CD14-positive monocyte (primary cell): ENCODE measurements around the gene COX6A2. TPM values are rescaled to one million over a fixed set of nuclear protein-coding genes. Genes with fewer than 3 reads are reported as not detected.

Experiments used
- DNase-seq, 3 donors: peaks; one replicate each; pipeline ENCODE4 v3.0.0-alpha.2; 2011 to 2022
- H2AFZ ChIP-seq: 2 replicates; pipeline ENCODE4 v1.6.0; 2012; ENCODE audit warnings: mild to moderate bottlenecking, low read depth, low read length, inconsistent platforms; ENCODE audit not compliant: insufficient read depth, poor library complexity, severe bottlenecking
- H3K27ac ChIP-seq, 2 donors: 1 replicate in 1 of 2; 2 replicates in 1 of 2; pipeline ENCODE4 v1.5.1; 2012 to 2013; ENCODE audit warnings: low read length in 2 of 2, control low read depth in 1 of 2, inconsistent platforms in 1 of 2, low read depth in 1 of 2, mild to moderate bottlenecking in 1 of 2
- H3K27me3 ChIP-seq, 2 donors: one replicate each; pipeline versions ENCODE4 v1.6.0 to v1.6.1; 2011 to 2013; ENCODE audit warnings: low read length in 2 of 2; ENCODE audit not compliant: control insufficient read depth in 2 of 2, insufficient read depth in 2 of 2
- H3K36me3 ChIP-seq, 2 donors: replicated peaks in 1 of 2; 1 replicate in 1 of 2; 2 replicates in 1 of 2; pipeline versions ENCODE4 v1.5.1 to v1.6.1; 2012 to 2013; ENCODE audit warnings: low read length in 2 of 2, control low read depth in 1 of 2, inconsistent platforms in 1 of 2, mild to moderate bottlenecking in 1 of 2; ENCODE audit not compliant: insufficient read depth in 2 of 2, control insufficient read depth in 1 of 2
- H3K4me1 ChIP-seq, 2 donors: 1 replicate in 1 of 2; 2 replicates in 1 of 2; pipeline versions ENCODE4 v1.5.1 to v1.6.1; 2012 to 2013; ENCODE audit warnings: low read length in 2 of 2, control low read depth in 1 of 2, inconsistent platforms in 1 of 2, mild to moderate bottlenecking in 1 of 2, moderate library complexity in 1 of 2; ENCODE audit not compliant: insufficient read depth in 2 of 2, control insufficient read depth in 1 of 2
- H3K4me2 ChIP-seq: replicated peaks from 2 replicates; pipeline ENCODE3; 2012; ENCODE audit warnings: low read length, moderate library complexity, mild to moderate bottlenecking; ENCODE audit not compliant: poor library complexity, severe bottlenecking; ENCODE audit errors: extremely low read depth
- H3K4me3 ChIP-seq, 3 experiments: fragments of 200-600 bp in 1 of 3; sonication (generic) in 1 of 3; replicated peaks in 1 of 3; 1 replicate in 2 of 3; 2 replicates in 1 of 3; pipeline ENCODE4 v1.5.1; 2011 to 2013; ENCODE audit warnings: low read length in 3 of 3, mild to moderate bottlenecking in 3 of 3, control low read depth in 2 of 3, low read depth in 2 of 3, inconsistent platforms in 1 of 3, moderate library complexity in 1 of 3
- H3K79me2 ChIP-seq: 2 replicates; pipeline ENCODE4 v1.6.0; 2012; ENCODE audit warnings: mild to moderate bottlenecking, control low read depth, inconsistent platforms, low read length, moderate library complexity; ENCODE audit not compliant: insufficient read depth
- H3K9ac ChIP-seq: 2 replicates; pipeline ENCODE4 v1.6.0; 2017; ENCODE audit warnings: low read length, mild to moderate bottlenecking; ENCODE audit not compliant: insufficient read depth, poor library complexity, severe bottlenecking
- H3K9me3 ChIP-seq, 2 donors: replicated peaks in 1 of 2; 1 replicate in 1 of 2; 2 replicates in 1 of 2; pipeline versions ENCODE4 v1.5.1 to v1.6.1; 2012 to 2013; ENCODE audit warnings: low read length in 2 of 2, control low read depth in 1 of 2; ENCODE audit not compliant: control insufficient read depth in 1 of 2, insufficient read depth in 1 of 2
- H4K20me1 ChIP-seq: 2 replicates; pipeline ENCODE4 v1.6.0; 2012; ENCODE audit warnings: mild to moderate bottlenecking, low read length, control low read depth, moderate library complexity; ENCODE audit not compliant: insufficient read depth
- H3K27ac Mint-ChIP-seq, 7 donors: one replicate each; pipeline ENCODE4 v1.8.0; 2020; ENCODE audit warnings: mild to moderate bottlenecking in 7 of 7, mixed read lengths in 7 of 7, moderate library complexity in 6 of 7, inconsistent platforms in 2 of 7
- H3K27me3 Mint-ChIP-seq, 3 donors: one replicate each; pipeline ENCODE4 v1.8.0; 2021 to 2022; ENCODE audit warnings: low read depth in 3 of 3, mild to moderate bottlenecking in 3 of 3, mixed read lengths in 3 of 3, moderate library complexity in 3 of 3, inconsistent platforms in 1 of 3
- H3K36me3 Mint-ChIP-seq, 2 donors: one replicate each; pipeline ENCODE4 v1.8.0; 2020; ENCODE audit warnings: mixed read lengths in 2 of 2, inconsistent platforms in 1 of 2, mild to moderate bottlenecking in 1 of 2
- H3K4me1 Mint-ChIP-seq: one replicate; pipeline ENCODE4 v1.8.0; 2020; ENCODE audit warnings: mild to moderate bottlenecking, mixed read lengths
- H3K4me3 Mint-ChIP-seq, 2 donors: one replicate each; pipeline ENCODE4 v1.8.0; 2020; ENCODE audit warnings: mild to moderate bottlenecking in 2 of 2, mixed read lengths in 2 of 2, moderate library complexity in 1 of 2
- H3K9me3 Mint-ChIP-seq, 7 donors: one replicate each; pipeline ENCODE4 v1.8.0; 2020 to 2022; ENCODE audit warnings: mixed read lengths in 7 of 7, mild to moderate bottlenecking in 6 of 7, moderate library complexity in 6 of 7, inconsistent platforms in 2 of 7
- WGBS: methylation state at CpG from one replicate; pipeline ENCODE4 v1.1.5; 2013; ENCODE audit warnings: missing lambda C conversion rate; ENCODE audit not compliant: insufficient coverage; 5-methylcytosine and 5-hydroxymethylcytosine counted together
- intact Hi-C, 2 donors: fragments of 100-400 bp; cut with micrococcal nuclease; formaldehyde crosslinking; loops; one replicate each; pipeline versions ENCODE4 v1.15.0 to v1.15.1; 2023
- polyA plus RNA-seq, 3 donors: library from polyadenylated mRNA; depleted of rRNA in 1 of 3; unstranded in 2 of 3; stranded (reverse) in 1 of 3; fragments of 300-500 nt in 2 of 3; fragments of >200 nt in 1 of 3; fragmentation: Illumina TruSeq in 2 of 3; gene quantifications; 1 replicate in 2 of 3; 2 replicates in 1 of 3; pipeline ENCODE4 v1.2.3, GENCODE V29; 2012 to 2021
- TF ChIP-seq, protein P1 (sequence below): fragments of 200-600 bp; IDR thresholded peaks from one replicate; pipeline ENCODE4 v1.8.0; 2022; ENCODE audit warnings: antibody characterized with exemption, mild to moderate bottlenecking

Gene COX6A2
- polyA plus RNA-seq, 3 donors = not detected

DNA sequence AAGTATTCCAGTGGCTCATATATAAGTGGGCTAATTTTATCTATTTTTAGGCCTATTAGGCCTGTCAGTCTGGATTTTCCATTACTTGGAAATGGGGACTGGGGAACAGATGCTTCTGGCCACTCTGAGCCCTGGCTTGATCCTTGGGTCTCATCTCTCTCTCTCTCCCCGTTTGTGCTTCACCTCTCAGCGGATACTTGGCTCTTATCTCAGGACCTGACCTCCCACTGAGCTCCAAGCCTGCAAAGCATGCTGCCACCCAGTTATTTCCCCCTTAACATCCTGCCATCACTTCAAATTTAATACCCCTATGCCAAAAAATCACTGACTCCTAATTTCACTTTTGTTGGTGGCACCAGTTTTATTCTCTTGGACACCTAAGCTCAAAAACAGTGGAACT, 10.3 kb upstream of the COX6A2 start:
- H3K4me1 ChIP-seq = peaks cover 0 to 4% of the 10 kb centered on the region in 2 donors
- Mint-ChIP-seq H3K4me1 (peaks cover 6% of the 10 kb centered on the region), H3K36me3 (no peaks in the 10 kb centered on the region), H3K27me3 (peaks cover 0 to 6% (median 4%) of the 10 kb centered on the region in 3 donors), H3K9me3 (peaks cover 0 to 5% (median 0%) of the 10 kb centered on the region in 7 donors), H3K27ac (no peak overlapping the region), H3K4me3 (no peak overlapping the region)
- H3K4me2 ChIP-seq = no peak overlapping the region
- TF ChIP-seq, protein P1, sequence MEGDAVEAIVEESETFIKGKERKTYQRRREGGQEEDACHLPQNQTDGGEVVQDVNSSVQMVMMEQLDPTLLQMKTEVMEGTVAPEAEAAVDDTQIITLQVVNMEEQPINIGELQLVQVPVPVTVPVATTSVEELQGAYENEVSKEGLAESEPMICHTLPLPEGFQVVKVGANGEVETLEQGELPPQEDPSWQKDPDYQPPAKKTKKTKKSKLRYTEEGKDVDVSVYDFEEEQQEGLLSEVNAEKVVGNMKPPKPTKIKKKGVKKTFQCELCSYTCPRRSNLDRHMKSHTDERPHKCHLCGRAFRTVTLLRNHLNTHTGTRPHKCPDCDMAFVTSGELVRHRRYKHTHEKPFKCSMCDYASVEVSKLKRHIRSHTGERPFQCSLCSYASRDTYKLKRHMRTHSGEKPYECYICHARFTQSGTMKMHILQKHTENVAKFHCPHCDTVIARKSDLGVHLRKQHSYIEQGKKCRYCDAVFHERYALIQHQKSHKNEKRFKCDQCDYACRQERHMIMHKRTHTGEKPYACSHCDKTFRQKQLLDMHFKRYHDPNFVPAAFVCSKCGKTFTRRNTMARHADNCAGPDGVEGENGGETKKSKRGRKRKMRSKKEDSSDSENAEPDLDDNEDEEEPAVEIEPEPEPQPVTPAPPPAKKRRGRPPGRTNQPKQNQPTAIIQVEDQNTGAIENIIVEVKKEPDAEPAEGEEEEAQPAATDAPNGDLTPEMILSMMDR = no peak
- H4K20me1 ChIP-seq = no peaks in the 10 kb centered on the region
- H3K36me3 ChIP-seq = no peaks in the 10 kb centered on the region
- no peaks in the 10 kb centered on the region for H3K9me3 ChIP-seq
- H2AFZ ChIP-seq = no peak overlapping the region
- DNase-seq = no peak
- no peaks in the 10 kb centered on the region for H3K79me2 ChIP-seq
- no peak overlapping the region for H3K9ac ChIP-seq
- intact Hi-C loops = no loop called here
- H3K27ac ChIP-seq = no peak overlapping the region
- WGBS = 91% methylated on average over 2 of the region's 2 CpGs
- H3K27me3 ChIP-seq = no peaks in the 10 kb centered on the region
- H3K4me3 ChIP-seq = no peak overlapping the region

DNA sequence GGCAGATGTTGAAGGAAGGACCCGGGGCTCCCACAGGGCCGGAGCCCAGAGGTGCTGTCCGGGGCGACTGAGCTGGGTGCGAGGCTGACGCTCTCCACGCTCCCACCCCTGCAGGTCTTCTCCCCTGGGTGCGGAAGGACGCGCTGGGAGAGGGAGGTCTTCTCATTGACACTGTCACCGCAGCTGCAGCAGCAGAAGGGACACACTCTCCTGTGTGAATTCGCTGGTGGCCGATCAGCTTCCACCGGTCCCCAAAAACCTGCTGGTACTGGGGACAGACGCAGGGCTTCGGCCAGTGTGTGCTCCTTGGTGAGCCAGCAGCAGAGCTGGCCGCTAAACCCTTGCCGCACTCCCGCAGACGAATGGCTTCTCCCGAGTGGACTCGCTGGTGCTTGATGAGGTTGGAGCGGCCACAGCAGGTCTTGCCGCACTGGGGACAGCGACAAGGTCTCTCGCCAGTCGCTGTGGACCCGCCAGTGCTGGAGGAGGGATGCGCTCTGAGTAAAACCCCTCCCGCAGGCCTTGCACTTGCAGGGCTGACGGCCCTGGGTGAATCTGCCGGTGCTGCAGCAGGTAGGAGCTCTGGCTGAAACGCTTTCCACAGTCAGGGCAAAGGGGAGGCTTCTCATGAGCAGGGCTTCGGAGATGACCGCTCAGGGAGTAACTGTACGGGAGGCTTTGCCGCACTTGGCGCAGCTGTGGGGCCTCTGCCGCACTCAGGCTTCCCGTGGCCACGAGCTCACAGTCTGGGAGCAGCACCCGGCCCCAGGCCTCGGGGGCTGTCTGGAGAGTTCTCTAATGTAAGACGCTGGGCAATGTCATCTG, 8.3 kb upstream of the COX6A2 start:
- DNase-seq = no peak
- WGBS = 96% methylated on average over 39 of the region's 44 CpGs
- Histone ChIP-seq H3K36me3 (no peaks in the 10 kb centered on the region), H3K4me1 (no peaks in the 10 kb centered on the region), H2AFZ (no peak overlapping the region), H3K4me3 (no peak overlapping the region), H3K27ac (no peak overlapping the region), H4K20me1 (no peaks in the 10 kb centered on the region), H3K9me3 (no peaks in the 10 kb centered on the region), H3K27me3 (no peaks in the 10 kb centered on the region), H3K4me2 (no peak overlapping the region), H3K9ac (no peak overlapping the region), H3K79me2 (no peaks in the 10 kb centered on the region)
- TF ChIP-seq, protein P1 = no peak
- no peak overlapping the region for H3K4me3 Mint-ChIP-seq
- H3K27ac Mint-ChIP-seq = no peak overlapping the region
- intact Hi-C loops = no loop called here
- no peaks in the 10 kb centered on the region for H3K36me3 Mint-ChIP-seq
- H3K27me3 Mint-ChIP-seq = peaks cover 0 to 2% (median 0%) of the 10 kb centered on the region in 3 donors
- H3K4me1 Mint-ChIP-seq = no peaks in the 10 kb centered on the region
- H3K9me3 Mint-ChIP-seq = peaks cover 0 to 2% (median 0%) of the 10 kb centered on the region in 7 donors
